GM12874 (cell line): ENCODE data around the gene HES3.

ENCODE experiments used
- TF ChIP-seq, protein P1 (sequence below): IDR thresholded peaks from 2 replicates; pipeline ENCODE4 v1.5.1; 2011; ENCODE audit warnings: low read depth, mild to moderate bottlenecking, control low read depth, low read length, moderate library complexity; ENCODE audit not compliant: insufficient read depth

The HES3 gene

GRCh38 chr1:6205849-6206519 lies 38.0 kb upstream of the HES3 start, which contains the start of gene RNF207:
TSS of gene RNF207 (plus strand) at chr1:6206119. CDS start at chr1:6206536, 417 bp downstream.
- TF ChIP-seq, protein P1, sequence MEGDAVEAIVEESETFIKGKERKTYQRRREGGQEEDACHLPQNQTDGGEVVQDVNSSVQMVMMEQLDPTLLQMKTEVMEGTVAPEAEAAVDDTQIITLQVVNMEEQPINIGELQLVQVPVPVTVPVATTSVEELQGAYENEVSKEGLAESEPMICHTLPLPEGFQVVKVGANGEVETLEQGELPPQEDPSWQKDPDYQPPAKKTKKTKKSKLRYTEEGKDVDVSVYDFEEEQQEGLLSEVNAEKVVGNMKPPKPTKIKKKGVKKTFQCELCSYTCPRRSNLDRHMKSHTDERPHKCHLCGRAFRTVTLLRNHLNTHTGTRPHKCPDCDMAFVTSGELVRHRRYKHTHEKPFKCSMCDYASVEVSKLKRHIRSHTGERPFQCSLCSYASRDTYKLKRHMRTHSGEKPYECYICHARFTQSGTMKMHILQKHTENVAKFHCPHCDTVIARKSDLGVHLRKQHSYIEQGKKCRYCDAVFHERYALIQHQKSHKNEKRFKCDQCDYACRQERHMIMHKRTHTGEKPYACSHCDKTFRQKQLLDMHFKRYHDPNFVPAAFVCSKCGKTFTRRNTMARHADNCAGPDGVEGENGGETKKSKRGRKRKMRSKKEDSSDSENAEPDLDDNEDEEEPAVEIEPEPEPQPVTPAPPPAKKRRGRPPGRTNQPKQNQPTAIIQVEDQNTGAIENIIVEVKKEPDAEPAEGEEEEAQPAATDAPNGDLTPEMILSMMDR: no peak

- TF ChIP-seq, protein P1: no peak
Measured at GRCh38 chr1:6206520-6206855, 37.5 kb upstream of the HES3 start.

GRCh38 chr1:6207075-6207885 lies 36.7 kb upstream of the HES3 start:
- TF ChIP-seq, protein P1: no peak

- TF ChIP-seq, protein P1: no peak
Measured at GRCh38 chr1:6207921-6208320, 36.1 kb upstream of the HES3 start.

DNA sequence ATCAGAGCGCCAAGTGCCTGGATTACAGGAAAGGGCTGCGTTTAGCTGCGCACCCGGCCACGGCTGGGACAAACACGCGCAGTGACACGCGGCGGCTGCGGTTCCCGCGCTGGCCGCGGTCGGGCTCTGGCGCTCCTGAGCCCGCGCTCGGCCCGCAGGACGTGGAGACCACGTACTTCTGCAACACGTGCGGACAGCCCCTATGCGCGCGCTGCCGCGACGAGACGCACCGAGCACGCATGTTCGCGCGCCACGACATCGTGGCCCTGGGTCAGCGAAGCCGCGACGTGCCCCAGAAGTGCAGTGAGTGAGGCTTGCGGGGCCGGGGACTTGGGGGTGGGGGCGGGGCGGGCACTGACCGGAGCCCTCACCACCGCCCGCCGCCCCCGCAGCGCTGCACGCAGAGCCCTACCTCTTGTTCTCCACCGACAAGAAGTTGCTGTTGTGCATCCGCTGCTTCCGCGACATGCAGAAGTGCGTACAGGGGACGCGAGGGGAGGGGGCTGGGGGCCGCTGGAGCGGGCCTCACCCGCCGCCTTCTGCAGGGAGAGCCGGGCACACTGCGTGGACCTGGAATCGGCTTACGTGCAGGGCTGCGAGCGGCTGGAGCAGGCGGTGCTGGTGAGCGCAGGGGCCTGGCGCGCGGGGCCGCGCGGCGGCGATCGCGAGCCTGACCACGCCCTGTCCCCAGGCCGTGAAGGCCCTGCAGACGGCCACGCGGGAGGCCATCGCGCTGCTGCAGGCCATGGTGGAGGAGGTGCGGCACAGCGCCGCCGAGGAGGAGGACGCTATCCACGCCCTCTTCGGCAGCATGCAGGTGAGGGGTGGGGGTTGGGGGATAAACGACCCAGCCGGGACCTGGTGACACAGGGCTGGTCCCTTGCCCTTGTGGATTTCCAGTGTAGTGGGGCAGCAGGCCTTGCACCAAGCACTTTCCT lies 35.0 kb upstream of the HES3 start:
- TF ChIP-seq, protein P1: peak; percentile 61

DNA sequence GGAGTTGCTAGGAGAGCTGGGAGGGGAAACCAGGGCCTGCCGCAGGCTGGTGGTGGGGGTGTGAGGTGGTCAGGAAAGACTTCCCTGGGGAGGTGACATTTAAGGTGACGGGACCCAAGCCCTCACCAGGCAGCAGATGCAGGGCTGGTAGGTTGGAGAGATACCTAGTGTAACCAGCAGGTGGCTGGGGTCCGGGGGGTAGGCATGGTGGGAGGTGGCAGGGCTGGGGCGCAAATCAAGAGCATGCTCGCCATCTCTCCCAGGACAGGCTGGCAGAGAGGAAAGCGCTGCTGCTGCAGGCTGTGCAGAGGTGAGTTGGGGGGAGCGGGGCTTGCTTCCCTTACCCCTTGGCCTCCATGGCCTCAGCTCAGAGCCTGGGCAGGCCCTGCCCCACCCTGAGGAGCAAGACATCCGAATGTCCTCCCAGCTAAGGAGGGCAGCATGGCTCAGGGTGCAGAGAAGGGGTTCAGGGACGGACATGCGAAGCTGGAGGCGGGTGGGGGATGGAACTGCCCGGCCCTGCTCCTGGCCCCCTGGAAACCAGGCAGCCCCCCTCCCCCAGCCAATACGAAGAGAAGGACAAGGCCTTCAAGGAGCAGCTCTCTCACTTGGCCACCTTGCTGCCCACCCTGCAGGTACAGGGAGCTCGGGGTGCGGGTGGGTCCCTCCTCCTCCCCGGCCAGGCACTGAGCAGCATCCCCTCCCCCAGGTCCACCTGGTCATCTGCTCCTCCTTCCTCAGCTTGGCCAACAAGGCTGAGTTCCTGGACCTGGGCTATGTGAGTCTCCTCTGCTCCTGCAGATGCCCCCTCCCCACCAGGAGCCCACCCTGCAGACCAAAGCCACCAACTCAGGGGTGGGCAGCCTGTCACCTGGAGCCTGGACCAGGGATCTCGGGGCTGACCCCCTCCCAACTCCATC lies 34.1 kb upstream of the HES3 start:
- TF ChIP-seq, protein P1: peak; percentile 64
